Choroid plexus epithelial cell (primary cell): ENCODE data around the gene TERT.
"Not testable (repeated sequence)": the region's sequence is repeated elsewhere in the genome, so short reads cannot be mapped to it uniquely, and the experiment has no call there.

Source experiments
- DNase-seq: peaks from one replicate; pipeline ENCODE4 v3.0.0-alpha.2; 2010; ENCODE audit warnings: low read depth
- H3K4me3 ChIP-seq: 2 replicates; pipeline ENCODE4 v1.5.1; 2011; ENCODE audit warnings: low read depth, mild to moderate bottlenecking, control low read depth, low read length, moderate library complexity
- TF ChIP-seq, protein P1 (sequence below): conservative IDR thresholded peaks from 2 replicates; pipeline ENCODE4 v1.5.1; 2011; ENCODE audit warnings: low read depth, mild to moderate bottlenecking, control low read depth, inconsistent platforms, low read length, moderate library complexity

Gene TERT

DNA sequence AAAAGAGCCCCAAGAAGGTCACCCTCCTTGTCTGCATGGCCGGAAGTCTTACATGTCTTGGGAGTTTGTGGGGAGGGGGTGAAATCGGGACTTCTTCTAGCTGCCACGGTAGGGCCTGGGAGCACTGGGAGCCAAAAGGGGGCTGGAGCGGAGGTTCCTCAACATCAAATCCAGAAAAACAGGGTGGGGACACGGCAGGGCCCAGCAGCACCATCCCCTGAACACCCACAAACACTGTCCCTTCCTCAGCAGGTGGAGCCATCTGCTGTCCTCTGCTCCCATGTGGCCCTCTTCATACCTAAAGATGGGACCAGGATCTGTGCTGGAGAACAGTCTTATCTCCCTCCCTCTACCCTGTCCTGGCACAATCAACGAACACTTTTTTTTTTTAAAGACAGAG is 2.7 kb downstream of the TERT start:
- TF ChIP-seq, protein P1, sequence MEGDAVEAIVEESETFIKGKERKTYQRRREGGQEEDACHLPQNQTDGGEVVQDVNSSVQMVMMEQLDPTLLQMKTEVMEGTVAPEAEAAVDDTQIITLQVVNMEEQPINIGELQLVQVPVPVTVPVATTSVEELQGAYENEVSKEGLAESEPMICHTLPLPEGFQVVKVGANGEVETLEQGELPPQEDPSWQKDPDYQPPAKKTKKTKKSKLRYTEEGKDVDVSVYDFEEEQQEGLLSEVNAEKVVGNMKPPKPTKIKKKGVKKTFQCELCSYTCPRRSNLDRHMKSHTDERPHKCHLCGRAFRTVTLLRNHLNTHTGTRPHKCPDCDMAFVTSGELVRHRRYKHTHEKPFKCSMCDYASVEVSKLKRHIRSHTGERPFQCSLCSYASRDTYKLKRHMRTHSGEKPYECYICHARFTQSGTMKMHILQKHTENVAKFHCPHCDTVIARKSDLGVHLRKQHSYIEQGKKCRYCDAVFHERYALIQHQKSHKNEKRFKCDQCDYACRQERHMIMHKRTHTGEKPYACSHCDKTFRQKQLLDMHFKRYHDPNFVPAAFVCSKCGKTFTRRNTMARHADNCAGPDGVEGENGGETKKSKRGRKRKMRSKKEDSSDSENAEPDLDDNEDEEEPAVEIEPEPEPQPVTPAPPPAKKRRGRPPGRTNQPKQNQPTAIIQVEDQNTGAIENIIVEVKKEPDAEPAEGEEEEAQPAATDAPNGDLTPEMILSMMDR: no peak
- no peak for DNase-seq
- H3K4me3 ChIP-seq: no peak overlapping the region

- H3K4me3 ChIP-seq: no peak overlapping the region
- TF ChIP-seq, protein P1: no peak
- no peak for DNase-seq
Observed at GRCh38 chr5:1291611-1292080, 3.2 kb downstream of the TERT start.

DNA sequence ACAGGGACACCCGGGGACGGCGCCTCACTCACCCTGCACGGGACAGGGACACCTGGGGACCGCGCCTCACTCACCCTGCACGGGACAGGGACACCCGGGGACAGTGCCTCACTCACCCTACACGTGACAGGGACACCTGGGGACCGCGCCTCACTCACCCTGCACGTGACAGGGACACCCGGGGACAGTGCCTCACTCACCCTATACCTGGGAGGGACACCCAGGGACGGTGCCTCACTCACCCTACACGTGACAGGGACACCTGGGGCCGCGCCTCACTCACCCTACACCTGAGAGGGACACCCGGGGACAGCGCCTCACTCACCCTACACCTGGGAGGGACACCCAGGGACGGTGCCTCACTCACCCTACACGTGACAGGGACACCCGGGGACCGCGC is 3.9 kb downstream of the TERT start:
- not testable (repeated sequence) for H3K4me3 ChIP-seq, DNase-seq

- not testable (repeated sequence) for DNase-seq
Observed at GRCh38 chr5:1289559-1289958, 5.3 kb downstream of the TERT start.

GRCh38 chr5:1288439-1289335 is 6.2 kb downstream of the TERT start:
- no peak for DNase-seq
- TF ChIP-seq, protein P1: no peak
- H3K4me3 ChIP-seq: no peak overlapping the region

More at GRCh38 chr5:1289559-1289958, 5.3 kb downstream of the TERT start:
- not testable (repeated sequence) for H3K4me3 ChIP-seq

GRCh38 chr5:1285883-1286291 is 9.0 kb downstream of the TERT start:
- no peak for DNase-seq
- H3K4me3 ChIP-seq: no peak overlapping the region
- TF ChIP-seq, protein P1: no peak

DNA sequence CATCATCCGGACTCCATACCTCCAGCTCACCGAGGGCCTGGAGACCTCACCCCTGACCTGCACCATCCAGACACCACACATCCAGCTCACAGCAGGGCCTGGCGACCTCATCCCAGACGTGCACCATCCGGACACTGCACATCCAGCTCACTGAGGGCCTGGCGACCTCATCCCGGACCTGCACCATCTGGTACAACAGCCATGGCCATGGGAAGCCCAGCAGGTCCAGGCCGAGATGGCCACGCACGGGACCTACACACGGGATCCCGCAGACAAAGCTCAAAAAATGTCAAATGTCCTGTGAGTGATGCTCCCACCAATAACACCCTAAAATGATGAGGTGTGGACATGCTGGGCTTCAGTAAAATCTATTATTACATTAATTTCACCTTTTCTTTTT is 9.7 kb downstream of the TERT start:
- no peak for DNase-seq
- TF ChIP-seq, protein P1: no peak
- H3K4me3 ChIP-seq: no peak overlapping the region

DNA sequence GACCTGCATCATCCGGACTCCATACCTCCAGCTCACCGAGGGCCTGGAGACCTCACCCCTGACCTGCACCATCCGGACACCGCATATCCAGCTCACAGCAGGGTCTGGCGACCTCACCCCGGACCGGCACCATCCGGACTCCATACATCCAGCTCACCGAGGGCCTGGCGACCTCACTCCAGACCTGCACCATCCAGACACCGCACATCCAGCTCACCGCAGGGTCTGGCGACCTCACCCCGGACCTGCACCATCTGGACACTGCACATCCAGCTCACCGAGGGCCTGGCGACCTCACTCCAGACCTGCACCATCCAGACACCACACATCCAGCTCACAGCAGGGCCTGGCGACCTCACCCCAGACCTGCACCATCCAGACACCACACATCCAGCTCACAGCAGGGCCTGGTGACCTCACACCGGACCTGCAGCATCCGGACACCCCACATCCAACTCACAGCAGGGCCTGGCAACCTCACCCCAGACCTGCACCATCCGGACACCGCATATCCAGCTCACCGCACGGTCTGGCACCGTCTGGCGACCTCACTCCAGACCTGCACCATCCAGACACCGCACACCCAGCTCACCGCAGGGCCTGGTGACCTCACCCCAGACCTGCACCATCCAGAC is 10.4 kb downstream of the TERT start:
- not testable (repeated sequence) for H3K4me3 ChIP-seq, DNase-seq

GRCh38 chr5:1283729-1284041 is 11.2 kb downstream of the TERT start:
- H3K4me3 ChIP-seq, DNase-seq: not testable (repeated sequence)

- not testable (repeated sequence) for H3K4me3 ChIP-seq, DNase-seq
Observed at GRCh38 chr5:1282993-1283728, 11.7 kb downstream of the TERT start.
